K562 (cell line): ENCODE data around the gene LMNA. TPM values are rescaled to one million over a fixed set of nuclear protein-coding genes. Genes with fewer than 3 reads are reported as not detected.

Experiments
- AFF1 ChIP-seq, 2 experiments: fragments of 450-650 bp; IDR thresholded peaks; 2 replicates each; pipeline ENCODE4 v1.6.1; 2018; ENCODE audit warnings: mild to moderate bottlenecking in 2 of 2, low read depth in 1 of 2; ENCODE audit not compliant: partially characterized antibody in 2 of 2
- ATF3 ChIP-seq, 2 experiments: fragments of 450-650 bp in 1 of 2; sonication (generic) in 1 of 2; formaldehyde crosslinking in 1 of 2; IDR thresholded peaks in 1 of 2; conservative IDR thresholded peaks in 1 of 2; 2 replicates each; pipeline versions ENCODE4 v1.6.1 to v1.8.1; 2016 to 2023; ENCODE audit warnings: mild to moderate bottlenecking in 2 of 2, moderate library complexity in 2 of 2, inconsistent platforms in 1 of 2, missing genetic modification reagents in 1 of 2
- JUN ChIP-seq, 2 experiments: sonication (generic) in 1 of 2; formaldehyde crosslinking in 1 of 2; IDR thresholded peaks; 2 replicates each; pipeline versions ENCODE4 v1.6.1 to v1.8.0; 2012 to 2022; ENCODE audit warnings: borderline replicate concordance in 2 of 2, mild to moderate bottlenecking in 2 of 2, improper control_type of control experiment in 1 of 2, low read depth in 1 of 2, low read length in 1 of 2, missing genetic modification reagents in 1 of 2
- polyA plus RNA-seq, 8 experiments: library from polyadenylated mRNA; depleted of rRNA in 4 of 8; stranded (reverse) in 5 of 8; unstranded in 3 of 8; fragments of >200 nt; fragmentation: Nextera tagmentation in 2 of 8; fragmentation: Illumina TruSeq in 1 of 8; extraction: Ambion mirVana in 2 of 8; extraction: Trizol in 1 of 8; gene quantifications; 2 replicates each; pipeline versions ENCODE4 v1.2.1 to v1.2.3, GENCODE V29; 2011 to 2014; ENCODE audit warnings: inconsistent platforms in 1 of 8, missing spikeins in 1 of 8
- total RNA-seq, 7 experiments: library from RNA; depleted of rRNA in 6 of 7; stranded (reverse); fragments of >200 nt in 6 of 7; fragmentation: Illumina TruSeq in 2 of 7; extraction: Trizol in 2 of 7; gene quantifications; 2 replicates each; pipeline versions ENCODE4 v1.2.1 to v1.2.3, GENCODE V29; 2011 to 2021; ENCODE audit warnings: low replicate concordance in 1 of 7

Gene LMNA
- total and polyA plus RNA-seq, 9 of the 15 experiments (the other 6 are each of a cell fraction or from before 2014, with no cell fraction given): 1.00 to 347 (median 88.2) TPM

GRCh38 chr1:156126043-156126629, 11.6 kb downstream of the LMNA start (continued):
- TF ChIP-seq AFF1 (IDR thresholded peaks at IDR 0.05; ENCODE audit: low read depth in 1 of 2, partially characterized antibody in 2 of 2): no peak
- TF ChIP-seq ATF3 (IDR thresholded peaks at IDR 0.05): peak; percentile 83
- TF ChIP-seq ATF3 (CRISPR knock-in tag; conservative IDR thresholded peaks at IDR 0.05): peak; percentile 90
- TF ChIP-seq JUN (IDR thresholded peaks at IDR 0.05; ENCODE audit: borderline replicate concordance, low read depth, low read length): peak; percentile 84
- no peak for TF ChIP-seq JUN (CRISPR knock-in tag; IDR thresholded peaks at IDR 0.05; ENCODE audit: borderline replicate concordance)
- TF ChIP-seq, all 486 proteins: peak for 73
